Loucy (cell line): ENCODE data around the gene ZNF681.

ENCODE experiments used
- CTCF ChIP-seq: fragments of 200-600 bp; sonication (generic); conservative IDR thresholded peaks from 2 replicates; pipeline ENCODE4 v1.5.1; 2014; ENCODE audit warnings: mild to moderate bottlenecking, antibody characterized with exemption, low read length
- EZH2phosphoT487 ChIP-seq: fragments of 200-600 bp; IDR thresholded peaks from 2 replicates; pipeline ENCODE4 v1.6.1; 2018; ENCODE audit warnings: antibody characterized with exemption, mild to moderate bottlenecking, moderate library complexity, borderline replicate concordance

GRCh38 chr19:23801803-23802202, 43.1 kb upstream of the ZNF681 start:
- no peak for TF ChIP-seq CTCF
- no peak for TF ChIP-seq EZH2phosphoT487
